DND-41 (cell line): ENCODE measurements around the gene FARSB.

Source experiments
- ATAC-seq: fragments of 200-7000 bp; cut with Tn5 transposase; 3 replicates; pipeline ENCODE4 v1.9.1; 2021; ENCODE audit warnings: low read depth; ENCODE audit not compliant: insufficient read depth
- DNase-seq: peaks from one replicate; pipeline ENCODE4 v3.0.0-alpha.2; 2020
- H2AFZ ChIP-seq: 2 replicates; pipeline ENCODE4 v1.6.0; 2012; ENCODE audit warnings: low read depth, low read length
- H3K27ac ChIP-seq: 2 replicates; pipeline ENCODE4 v1.5.1; 2012; ENCODE audit warnings: low read length, inconsistent platforms
- H3K27me3 ChIP-seq: fragments of 200-600 bp; sonication (generic); 2 replicates; pipeline ENCODE4 v1.6.0; 2012; ENCODE audit warnings: low read length, mild to moderate bottlenecking, inconsistent platforms; ENCODE audit not compliant: insufficient read depth, poor library complexity
- H3K36me3 ChIP-seq: 2 replicates; pipeline ENCODE4 v1.5.1; 2012; ENCODE audit warnings: low read length, inconsistent platforms; ENCODE audit not compliant: insufficient read depth
- H3K4me1 ChIP-seq: 2 replicates; pipeline ENCODE4 v1.5.1; 2012; ENCODE audit warnings: mild to moderate bottlenecking, low read length; ENCODE audit not compliant: insufficient read depth
- H3K4me2 ChIP-seq: 2 replicates; pipeline ENCODE4 v1.6.0; 2012; ENCODE audit warnings: mild to moderate bottlenecking, moderate library complexity, low read length, inconsistent platforms; ENCODE audit not compliant: insufficient read depth
- H3K4me3 ChIP-seq, 2 experiments: fragments of 200-600 bp in 1 of 2; shearing (Covaris generic) in 1 of 2; 2 replicates each; pipeline ENCODE4 v1.5.1; 2012 to 2016; ENCODE audit warnings: inconsistent platforms in 2 of 2, low read length in 2 of 2, mild to moderate bottlenecking in 2 of 2, low read depth in 1 of 2, moderate library complexity in 1 of 2
- H3K79me2 ChIP-seq: 2 replicates; pipeline ENCODE4 v1.6.0; 2012; ENCODE audit warnings: low read length, inconsistent platforms; ENCODE audit not compliant: insufficient read depth
- H3K9ac ChIP-seq: 2 replicates; pipeline ENCODE4 v1.6.0; 2012; ENCODE audit warnings: low read depth, mild to moderate bottlenecking, inconsistent platforms, low read length, moderate library complexity
- H3K9me3 ChIP-seq: 2 replicates; pipeline ENCODE4 v1.5.1; 2012; ENCODE audit warnings: low read length, moderate library complexity, mild to moderate bottlenecking, inconsistent platforms; ENCODE audit not compliant: insufficient read depth, severe bottlenecking
- H4K20me1 ChIP-seq: 2 replicates; pipeline ENCODE4 v1.6.0; 2012; ENCODE audit warnings: low read length; ENCODE audit not compliant: insufficient read depth
- CTCF ChIP-seq: IDR thresholded peaks from 2 replicates; pipeline ENCODE4 v1.5.1; 2012; ENCODE audit warnings: borderline replicate concordance, low read length, moderate library complexity, mild to moderate bottlenecking; ENCODE audit not compliant: poor library complexity, severe bottlenecking; ENCODE audit errors: extremely low read depth
- EZH2 ChIP-seq: IDR thresholded peaks from 3 replicates; pipeline ENCODE4 v1.6.1; 2012; ENCODE audit warnings: borderline replicate concordance, low read depth, mild to moderate bottlenecking, moderate library complexity, low read length, inconsistent platforms; ENCODE audit not compliant: severe bottlenecking

The FARSB gene

GRCh38 chr2:222663479-222663878 is 7.6 kb upstream of the FARSB start:
- H3K9ac ChIP-seq, result no peak overlapping the region

GRCh38 chr2:222656526-222657446 is 894 bp upstream of the FARSB start:
- Histone ChIP-seq H3K27ac (peak overlapping the region; percentile 96), H3K9ac (peak overlapping the region; percentile 93), H3K9me3 (no peaks in the 10 kb centered on the region), H4K20me1 (peaks cover 20% of the 10 kb centered on the region; the same call in 1 of the 2 replicates), H3K36me3 (peaks cover 4% of the 10 kb centered on the region; the same call in 1 of the 2 replicates), H2AFZ (peak overlapping the region; percentile 85), H3K4me2 (peak overlapping the region; percentile 83), H3K4me3 (peak overlapping the region; percentile 86 to 98), H3K79me2 (peaks cover 45% of the 10 kb centered on the region), H3K4me1 (peaks cover 35% of the 10 kb centered on the region), H3K27me3 (no peaks in the 10 kb centered on the region)
- ATAC-seq (peak; percentile 28), DNase-seq (peak; percentile 27)
- no peak for TF ChIP-seq EZH2
- TF ChIP-seq CTCF, result no peak

More at GRCh38 chr2:222663479-222663878, 7.6 kb upstream of the FARSB start:
- Histone ChIP-seq H4K20me1 (no peaks in the 10 kb centered on the region), H3K27me3 (no peaks in the 10 kb centered on the region), H3K36me3 (no peaks in the 10 kb centered on the region), H3K4me3 (no peak overlapping the region), H3K9me3 (no peaks in the 10 kb centered on the region), H3K4me2 (no peak overlapping the region), H2AFZ (no peak overlapping the region), H3K4me1 (no peaks in the 10 kb centered on the region), H3K27ac (no peak overlapping the region), H3K79me2 (no peaks in the 10 kb centered on the region)
- ATAC-seq, result no peak
- no peak for TF ChIP-seq CTCF
- no peak for TF ChIP-seq EZH2
- DNase-seq, result no peak

GRCh38 chr2:222653280-222653679 is 2.6 kb downstream of the FARSB start:
- Histone ChIP-seq H3K9ac (peak overlapping the region; percentile 93; the same call in 1 of the 2 replicates), H4K20me1 (peaks cover 46% of the 10 kb centered on the region; the same call in 1 of the 2 replicates), H3K9me3 (no peaks in the 10 kb centered on the region), H3K27ac (no peak overlapping the region), H3K4me1 (peaks cover 41% of the 10 kb centered on the region), H3K36me3 (peaks cover 18% of the 10 kb centered on the region), H3K4me2 (peak overlapping the region; percentile 83), H3K79me2 (peaks cover 79% of the 10 kb centered on the region), H3K4me3 (peak overlapping the region in 1 of 2 experiments; percentile 26; a peak in 1 of 4 replicates), H3K27me3 (no peaks in the 10 kb centered on the region), H2AFZ (no peak overlapping the region)
- TF ChIP-seq EZH2 (no peak), CTCF (no peak)
- DNase-seq, result no peak
- ATAC-seq, result no peak
